Neutrophil (primary cell): ENCODE measurements around the gene ERO1B.

Experiments
- H3K27ac ChIP-seq: fragments of 200-600 bp; sonication (generic); 2 replicates; pipeline ENCODE4 v1.5.1; 2016; ENCODE audit warnings: mild to moderate bottlenecking, moderate library complexity
- H3K27me3 ChIP-seq: fragments of 200-600 bp; sonication (generic); 2 replicates; pipeline ENCODE4 v1.6.0; 2016; ENCODE audit warnings: mild to moderate bottlenecking
- H3K36me3 ChIP-seq: fragments of 200-600 bp; sonication (generic); 2 replicates; pipeline ENCODE4 v1.5.1; 2017
- H3K4me1 ChIP-seq, 2 experiments: fragments of 200-600 bp in 1 of 2; sonication (generic) in 1 of 2; 1 replicate in 1 of 2; 2 replicates in 1 of 2; pipeline versions ENCODE4 v1.5.1 to v1.6.1; 2013 to 2016; ENCODE audit warnings: low read depth in 1 of 2, low read length in 1 of 2, mild to moderate bottlenecking in 1 of 2, moderate library complexity in 1 of 2; ENCODE audit not compliant: control insufficient read depth in 1 of 2, insufficient read depth in 1 of 2
- H3K4me3 ChIP-seq, 2 experiments: fragments of 200-600 bp in 1 of 2; sonication (generic) in 1 of 2; 1 replicate in 1 of 2; 2 replicates in 1 of 2; pipeline ENCODE4 v1.5.1; 2013 to 2016; ENCODE audit warnings: low read depth in 1 of 2, low read length in 1 of 2, mild to moderate bottlenecking in 1 of 2, moderate library complexity in 1 of 2
- H3K9me3 ChIP-seq: fragments of 200-600 bp; sonication (generic); 2 replicates; pipeline ENCODE4 v1.5.1; 2016
- CTCF ChIP-seq: fragments of 200-600 bp; sonication (generic); IDR thresholded peaks from 2 replicates; pipeline ENCODE4 v1.5.1; 2016; ENCODE audit warnings: antibody characterized with exemption

Gene ERO1B

GRCh38 chr1:236253918-236254637 lies 27.7 kb downstream of the ERO1B start:
- Histone ChIP-seq H3K27me3 (no peaks in the 10 kb centered on the region), H3K9me3 (no peaks in the 10 kb centered on the region), H3K4me1 (peaks cover 0 to 6% of the 10 kb centered on the region in 2 experiments), H3K36me3 (no peaks in the 10 kb centered on the region), H3K4me3 (no peak overlapping the region), H3K27ac (no peak overlapping the region)
- no peak for TF ChIP-seq CTCF

- Histone ChIP-seq H3K4me1 (peaks cover 0 to 6% of the 10 kb centered on the region in 2 experiments), H3K9me3 (no peaks in the 10 kb centered on the region), H3K27ac (no peak overlapping the region), H3K27me3 (no peaks in the 10 kb centered on the region), H3K36me3 (no peaks in the 10 kb centered on the region), H3K4me3 (no peak overlapping the region)
- no peak for TF ChIP-seq CTCF
These were observed 28.6 kb downstream of the ERO1B start for GRCh38 chr1:236253119-236253518.

GRCh38 chr1:236251587-236251986 lies 30.2 kb downstream of the ERO1B start:
- no peaks in the 10 kb centered on the region for H3K27me3 ChIP-seq
- no peak for TF ChIP-seq CTCF
- H3K4me3 ChIP-seq: no peak overlapping the region
- H3K4me1 ChIP-seq: peaks cover 0 to 6% of the 10 kb centered on the region in 2 experiments
- H3K36me3 ChIP-seq: no peaks in the 10 kb centered on the region
- no peak overlapping the region for H3K27ac ChIP-seq
- no peaks in the 10 kb centered on the region for H3K9me3 ChIP-seq

- H3K27me3 ChIP-seq: no peaks in the 10 kb centered on the region
- peaks cover 0 to 2% of the 10 kb centered on the region in 2 experiments for H3K4me1 ChIP-seq
- no peaks in the 10 kb centered on the region for H3K36me3 ChIP-seq
- TF ChIP-seq CTCF: no peak
- H3K27ac ChIP-seq: no peak overlapping the region
- H3K9me3 ChIP-seq: no peaks in the 10 kb centered on the region
- no peak overlapping the region for H3K4me3 ChIP-seq
These were observed 34.5 kb downstream of the ERO1B start for GRCh38 chr1:236247286-236247685.

GRCh38 chr1:236242568-236242967 lies 39.2 kb downstream of the ERO1B start:
- no peak for TF ChIP-seq CTCF
- Histone ChIP-seq H3K4me1 (no peaks in the 10 kb centered on the region), H3K36me3 (no peaks in the 10 kb centered on the region), H3K4me3 (no peak overlapping the region), H3K9me3 (no peaks in the 10 kb centered on the region), H3K27ac (no peak overlapping the region), H3K27me3 (no peaks in the 10 kb centered on the region)
